SK-N-SH (cell line): ENCODE measurements around the gene B4GALNT2.
"Not testable (repeated sequence)": the region's sequence is repeated elsewhere in the genome, so short reads cannot be mapped to it uniquely, and the experiment has no call there.

ENCODE experiments used
- FOXM1 ChIP-seq: IDR thresholded peaks from 2 replicates; pipeline ENCODE4 v1.4.0; 2012; ENCODE audit warnings: low read depth, mild to moderate bottlenecking
- REST ChIP-seq: IDR thresholded peaks from 2 replicates; pipeline ENCODE4 v1.6.1; 2012; ENCODE audit warnings: mild to moderate bottlenecking, low read depth, low read length, moderate library complexity

DNA sequence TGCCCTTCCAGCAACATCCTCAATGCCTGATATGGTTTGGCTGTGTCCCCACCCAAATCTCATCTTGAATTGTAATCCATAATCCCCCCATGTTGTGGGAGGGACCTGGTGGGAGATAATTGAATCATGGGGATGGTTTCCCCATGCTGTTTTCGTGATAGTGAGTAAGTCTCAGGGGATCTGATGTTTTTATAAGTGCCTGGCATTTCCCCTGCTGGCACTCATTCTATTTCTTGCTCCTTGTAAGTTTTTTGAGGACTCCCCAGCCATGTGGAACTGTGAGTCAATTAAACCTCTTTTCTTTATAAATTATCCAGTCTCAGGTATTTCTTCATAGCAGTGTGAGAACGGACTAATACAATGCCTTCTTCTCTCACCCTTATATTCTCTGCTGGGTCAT lies 47.5 kb upstream of the B4GALNT2 start:
- not testable (repeated sequence) for TF ChIP-seq FOXM1, REST
